HepG2 (cell line): ENCODE measurements around the gene CLIC1. TPM values are rescaled to one million over a fixed set of nuclear protein-coding genes. Genes with fewer than 3 reads are reported as not detected.
A peak's percentile ranks its signal among the peaks of the same experiment; 100 is the strongest.

Experiments
- AGO2 ChIP-seq: fragments of 200-400 bp; formaldehyde crosslinking; optimal IDR thresholded peaks from 2 replicates; pipeline ENCODE3; 2017; ENCODE audit warnings: mild to moderate bottlenecking, low read depth, low read length, moderate library complexity
- ELF1 ChIP-seq: sonication (generic); formaldehyde crosslinking; IDR thresholded peaks from 2 replicates; pipeline ENCODE4 v1.4.0; 2020; ENCODE audit warnings: missing genetic modification reagents
- GATA4 ChIP-seq: sonication (generic); IDR thresholded peaks from 2 replicates; pipeline ENCODE4 v1.6.1; 2016; ENCODE audit warnings: antibody characterized with exemption, low read depth, borderline replicate concordance
- GPN1 ChIP-seq: sonication (generic); formaldehyde crosslinking; IDR thresholded peaks from 2 replicates; pipeline ENCODE4 v1.5.1; 2020; ENCODE audit warnings: missing genetic modification reagents, borderline replicate concordance
- HCFC1 ChIP-seq: fragments of 150-350 bp; IDR thresholded peaks from 2 replicates; pipeline ENCODE4 v1.6.1; 2014; ENCODE audit warnings: low read depth, low read length
- HOXA3 ChIP-seq: sonication (generic); formaldehyde crosslinking; IDR thresholded peaks from 2 replicates; pipeline ENCODE4 v1.5.0; 2020; ENCODE audit warnings: missing genetic modification reagents
- JARID2 ChIP-seq: sonication (generic); formaldehyde crosslinking; IDR thresholded peaks from 2 replicates; pipeline ENCODE4 v1.8.1; 2023; ENCODE audit warnings: missing genetic modification reagents, inconsistent platforms; ENCODE audit not compliant: insufficient replicate concordance
- KDM1A ChIP-seq: IDR thresholded peaks from 2 replicates; pipeline ENCODE4 v1.6.1; 2016; ENCODE audit warnings: missing compliant biosample characterization
- KDM5B ChIP-seq: sonication (generic); formaldehyde crosslinking; IDR thresholded peaks from 2 replicates; pipeline ENCODE4 v1.4.0; 2020; ENCODE audit warnings: missing genetic modification reagents, mild to moderate bottlenecking, borderline replicate concordance
- MIER2 ChIP-seq: IDR thresholded peaks from 2 replicates; pipeline ENCODE4 v1.6.1; 2016; ENCODE audit warnings: missing biosample characterization, missing genetic modification reagents
- MXD4 ChIP-seq: IDR thresholded peaks from 2 replicates; pipeline ENCODE4 v1.6.1; 2016; ENCODE audit warnings: mild to moderate bottlenecking, missing biosample characterization, missing genetic modification reagents
- NPAS2 ChIP-seq: sonication (generic); formaldehyde crosslinking; IDR thresholded peaks from 2 replicates; pipeline ENCODE4 v1.8.0; 2022; ENCODE audit warnings: mild to moderate bottlenecking, missing genetic modification reagents, borderline replicate concordance
- NR2F6 ChIP-seq, 2 experiments: IDR thresholded peaks; 2 replicates each; pipeline ENCODE4 v1.6.1; 2016; ENCODE audit warnings: antibody characterized with exemption in 1 of 2, mild to moderate bottlenecking in 1 of 2
- NRL ChIP-seq: sonication (generic); formaldehyde crosslinking; IDR thresholded peaks from 2 replicates; pipeline ENCODE4 v1.5.0; 2020; ENCODE audit warnings: missing genetic modification reagents, mild to moderate bottlenecking, moderate library complexity, borderline replicate concordance
- PCBP2 ChIP-seq: fragments of 200-400 bp; formaldehyde crosslinking; optimal IDR thresholded peaks from 2 replicates; pipeline ENCODE3; 2018; ENCODE audit warnings: low read length, low read depth; ENCODE audit not compliant: poor library complexity, severe bottlenecking
- POLR2AphosphoS2 ChIP-seq: IDR thresholded peaks from 2 replicates; pipeline ENCODE4 v1.6.1; 2011; ENCODE audit warnings: low read depth, low read length, improper control_type of control experiment
- RARG ChIP-seq: sonication (generic); formaldehyde crosslinking; IDR thresholded peaks from 2 replicates; pipeline ENCODE4 v1.4.0; 2020; ENCODE audit warnings: low read depth, mild to moderate bottlenecking, missing genetic modification reagents
- SALL1 ChIP-seq: sonication (generic); formaldehyde crosslinking; IDR thresholded peaks from 2 replicates; pipeline ENCODE4 v1.8.0; 2022; ENCODE audit warnings: mild to moderate bottlenecking, missing genetic modification reagents
- TBX3 ChIP-seq: fragments of 450-650 bp; IDR thresholded peaks from 2 replicates; pipeline ENCODE4 v1.6.1; 2017; ENCODE audit warnings: antibody characterized with exemption, mild to moderate bottlenecking, inconsistent platforms, borderline replicate concordance
- THYN1 ChIP-seq: sonication (generic); formaldehyde crosslinking; IDR thresholded peaks from 2 replicates; pipeline ENCODE4 v1.8.1; 2023; ENCODE audit warnings: low read depth, mild to moderate bottlenecking, moderate library complexity, missing genetic modification reagents, borderline replicate concordance
- ZMAT3 ChIP-seq: sonication (generic); formaldehyde crosslinking; conservative IDR thresholded peaks from 2 replicates; pipeline ENCODE4 v1.7.0; 2021; ENCODE audit warnings: missing genetic modification reagents
- ZNF136 ChIP-seq: sonication (generic); formaldehyde crosslinking; IDR thresholded peaks from 2 replicates; pipeline ENCODE4 v1.8.1; 2022; ENCODE audit warnings: low read depth, mild to moderate bottlenecking, moderate library complexity, missing genetic modification reagents
- ZNF260 ChIP-seq: sonication (generic); formaldehyde crosslinking; IDR thresholded peaks from 2 replicates; pipeline ENCODE4 v1.4.0; 2020; ENCODE audit warnings: missing genetic modification reagents, low read depth, mild to moderate bottlenecking, borderline replicate concordance
- ZNF263 ChIP-seq: sonication (generic); formaldehyde crosslinking; IDR thresholded peaks from 2 replicates; pipeline ENCODE4 v1.4.0; 2020; ENCODE audit warnings: missing genetic modification reagents
- ZNF326 ChIP-seq: sonication (generic); formaldehyde crosslinking; IDR thresholded peaks from 2 replicates; pipeline ENCODE4 v1.4.0; 2020; ENCODE audit warnings: missing genetic modification reagents, borderline replicate concordance
- ZNF501 ChIP-seq: sonication (generic); formaldehyde crosslinking; IDR thresholded peaks from 2 replicates; pipeline ENCODE4 v1.5.1; 2020; ENCODE audit warnings: mild to moderate bottlenecking, moderate library complexity, missing genetic modification reagents
- ZNF775 ChIP-seq: sonication (generic); formaldehyde crosslinking; IDR thresholded peaks from 2 replicates; pipeline ENCODE4 v1.4.0; 2020; ENCODE audit warnings: missing genetic modification reagents, mild to moderate bottlenecking, moderate library complexity, borderline replicate concordance
- ZSCAN22 ChIP-seq: sonication (generic); formaldehyde crosslinking; IDR thresholded peaks from 2 replicates; pipeline ENCODE4 v1.4.0; 2020; ENCODE audit warnings: mild to moderate bottlenecking, missing genetic modification reagents
- polyA plus RNA-seq, 8 experiments: library from polyadenylated mRNA; depleted of rRNA in 3 of 8; stranded (reverse) in 7 of 8; unstranded in 1 of 8; fragments of >200 nt; fragmentation: Illumina TruSeq in 4 of 8; extraction: Trizol in 4 of 8; gene quantifications; 2 replicates each; pipeline versions ENCODE4 v1.2.1 to v1.2.3, GENCODE V29; 2011 to 2016; ENCODE audit warnings: low read depth in 4 of 8, missing spikeins in 1 of 8, mixed read lengths in 1 of 8; ENCODE audit not compliant: insufficient read depth in 1 of 8
- total RNA-seq, 5 experiments: library from RNA; depleted of rRNA; stranded (reverse); fragments of >200 nt; fragmentation: Illumina TruSeq; extraction: Trizol; gene quantifications; 2 replicates each; pipeline ENCODE4 v1.2.3, GENCODE V29; 2016; ENCODE audit warnings: low read depth in 1 of 5
- TF ChIP-seq, protein P1 (sequence below): sonication (generic); formaldehyde crosslinking; IDR thresholded peaks from 2 replicates; pipeline ENCODE4 v1.5.1; 2020; ENCODE audit warnings: mild to moderate bottlenecking, moderate library complexity, missing genetic modification reagents

The CLIC1 gene
- total and polyA plus RNA-seq, 2 of the 13 experiments (the other 11 are each of a cell fraction or from before 2014, with no cell fraction given): 602 to 891 TPM

DNA sequence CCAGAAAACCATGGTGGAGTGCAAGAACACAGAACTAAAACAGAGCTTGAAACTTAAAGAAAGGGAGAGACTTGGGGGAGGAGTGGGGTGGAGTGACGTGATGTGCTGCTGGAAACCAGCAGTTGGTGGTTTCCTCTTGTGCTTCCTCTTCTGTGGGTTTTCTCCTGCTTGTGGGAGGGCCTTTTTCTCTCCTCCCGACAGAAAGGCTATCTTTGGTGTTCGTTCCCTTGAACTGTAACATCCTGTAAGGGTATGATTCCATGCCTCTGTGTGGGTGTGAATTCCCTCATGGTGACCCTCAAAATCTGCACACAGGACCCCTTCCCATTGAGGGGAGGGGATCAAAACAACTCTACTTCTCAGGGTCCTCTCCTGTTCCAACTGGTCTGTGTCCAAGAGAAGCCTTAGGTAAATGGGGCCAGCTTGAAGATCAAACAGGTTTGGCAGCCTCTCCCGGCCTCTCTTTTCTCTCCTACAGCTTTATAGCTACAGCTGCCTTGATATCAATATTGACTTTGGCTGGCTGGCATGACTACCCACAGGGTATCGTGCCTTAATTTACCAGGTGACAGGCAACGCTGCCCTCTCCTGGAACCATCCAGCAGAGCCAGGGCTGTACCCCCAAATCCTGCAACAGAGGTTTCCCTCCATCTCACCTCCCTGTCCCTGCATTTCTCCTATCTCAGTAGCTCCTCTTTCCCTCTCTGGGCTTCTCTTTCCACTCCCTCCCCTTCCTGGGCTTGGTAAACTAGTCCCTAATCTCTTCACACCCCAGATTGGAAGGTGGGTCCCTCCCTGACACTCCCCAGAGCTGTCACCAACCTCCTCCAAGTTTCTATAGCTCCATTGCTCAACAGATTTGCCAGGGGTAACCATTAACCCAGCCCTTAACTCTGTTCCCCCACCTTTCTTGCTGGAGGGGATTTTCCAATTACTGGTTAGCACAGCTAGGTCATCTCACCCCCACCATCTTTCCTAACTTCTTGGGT lies 2.0 kb upstream of the CLIC1 start (continued):
- TF ChIP-seq MIER2 (CRISPR knock-in tag): peak; percentile 49
- no peak for TF ChIP-seq POLR2AphosphoS2
- TF ChIP-seq GATA4: peak; percentile 41; the same call in 1 of the 2 replicates
- no peak for TF ChIP-seq JARID2 (CRISPR knock-in tag)
- no peak for TF ChIP-seq PCBP2
- peak; percentile 77 for TF ChIP-seq SALL1
- TF ChIP-seq ZSCAN22 (CRISPR knock-in tag): no peak
- TF ChIP-seq ELF1 (CRISPR knock-in tag): peak; percentile 31; the same call in 1 of the 2 replicates
- 0 out of 2 replicates have a peak, but pooled peaks have one; percentile 15 for TF ChIP-seq ZNF263 (CRISPR knock-in tag)
- peak; percentile 75 for TF ChIP-seq HOXA3 (CRISPR knock-in tag)
- no peak for TF ChIP-seq NPAS2 (CRISPR knock-in tag)
- no peak for TF ChIP-seq ZNF326 (CRISPR knock-in tag)
- TF ChIP-seq RARG: no peak
- TF ChIP-seq GPN1: no peak
- no peak for TF ChIP-seq HCFC1
- TF ChIP-seq THYN1 (CRISPR knock-in tag): no peak
- TF ChIP-seq ZMAT3 (CRISPR knock-in tag): no peak; the same call in 1 of the 2 replicates
- TF ChIP-seq TBX3: peak; percentile 94
- TF ChIP-seq NRL (CRISPR knock-in tag): no peak
- TF ChIP-seq KDM5B (CRISPR knock-in tag): no peak; the same call in 1 of the 2 replicates
- TF ChIP-seq ZNF501 (CRISPR knock-in tag): peak; percentile 65; the same call in 1 of the 2 replicates
- peak; percentile 69; the same call in 1 of the 2 replicates for TF ChIP-seq NR2F6 (IDR thresholded peaks at IDR 0.05)
- TF ChIP-seq NR2F6 (CRISPR knock-in tag; IDR thresholded peaks at IDR 0.05): peak; percentile 76
- no peak for TF ChIP-seq ZNF260 (CRISPR knock-in tag)
- no peak for TF ChIP-seq AGO2
- TF ChIP-seq, protein P1, sequence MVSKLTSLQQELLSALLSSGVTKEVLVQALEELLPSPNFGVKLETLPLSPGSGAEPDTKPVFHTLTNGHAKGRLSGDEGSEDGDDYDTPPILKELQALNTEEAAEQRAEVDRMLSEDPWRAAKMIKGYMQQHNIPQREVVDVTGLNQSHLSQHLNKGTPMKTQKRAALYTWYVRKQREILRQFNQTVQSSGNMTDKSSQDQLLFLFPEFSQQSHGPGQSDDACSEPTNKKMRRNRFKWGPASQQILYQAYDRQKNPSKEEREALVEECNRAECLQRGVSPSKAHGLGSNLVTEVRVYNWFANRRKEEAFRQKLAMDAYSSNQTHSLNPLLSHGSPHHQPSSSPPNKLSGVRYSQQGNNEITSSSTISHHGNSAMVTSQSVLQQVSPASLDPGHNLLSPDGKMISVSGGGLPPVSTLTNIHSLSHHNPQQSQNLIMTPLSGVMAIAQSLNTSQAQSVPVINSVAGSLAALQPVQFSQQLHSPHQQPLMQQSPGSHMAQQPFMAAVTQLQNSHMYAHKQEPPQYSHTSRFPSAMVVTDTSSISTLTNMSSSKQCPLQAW (CRISPR knock-in tag): peak; percentile 97
- TF ChIP-seq ZNF136 (CRISPR knock-in tag): no peak
- 0 out of 2 replicates have a peak, but pooled peaks have one; percentile 22 for TF ChIP-seq KDM1A (CRISPR knock-in tag)
- TF ChIP-seq MXD4 (CRISPR knock-in tag): no peak; the same call in 1 of the 2 replicates
- TF ChIP-seq ZNF775 (CRISPR knock-in tag): no peak
